GM12875 (cell line): Measurements from ENCODE around the gene RAMACL.
"Not testable (repeated sequence)": the region's sequence is repeated elsewhere in the genome, so short reads cannot be mapped to it uniquely, and the experiment has no call there.

Source experiments
- H3K4me3 ChIP-seq: one replicate; pipeline ENCODE4 v1.5.1; 2011; ENCODE audit warnings: low read depth, low read length, control low read depth
- TF ChIP-seq, protein P1 (sequence below): IDR thresholded peaks from 2 replicates; pipeline ENCODE4 v1.5.1; 2011; ENCODE audit warnings: low read depth, mild to moderate bottlenecking, control low read depth, inconsistent platforms, low read length, moderate library complexity, borderline replicate concordance; ENCODE audit not compliant: insufficient read depth

The RAMACL gene

DNA sequence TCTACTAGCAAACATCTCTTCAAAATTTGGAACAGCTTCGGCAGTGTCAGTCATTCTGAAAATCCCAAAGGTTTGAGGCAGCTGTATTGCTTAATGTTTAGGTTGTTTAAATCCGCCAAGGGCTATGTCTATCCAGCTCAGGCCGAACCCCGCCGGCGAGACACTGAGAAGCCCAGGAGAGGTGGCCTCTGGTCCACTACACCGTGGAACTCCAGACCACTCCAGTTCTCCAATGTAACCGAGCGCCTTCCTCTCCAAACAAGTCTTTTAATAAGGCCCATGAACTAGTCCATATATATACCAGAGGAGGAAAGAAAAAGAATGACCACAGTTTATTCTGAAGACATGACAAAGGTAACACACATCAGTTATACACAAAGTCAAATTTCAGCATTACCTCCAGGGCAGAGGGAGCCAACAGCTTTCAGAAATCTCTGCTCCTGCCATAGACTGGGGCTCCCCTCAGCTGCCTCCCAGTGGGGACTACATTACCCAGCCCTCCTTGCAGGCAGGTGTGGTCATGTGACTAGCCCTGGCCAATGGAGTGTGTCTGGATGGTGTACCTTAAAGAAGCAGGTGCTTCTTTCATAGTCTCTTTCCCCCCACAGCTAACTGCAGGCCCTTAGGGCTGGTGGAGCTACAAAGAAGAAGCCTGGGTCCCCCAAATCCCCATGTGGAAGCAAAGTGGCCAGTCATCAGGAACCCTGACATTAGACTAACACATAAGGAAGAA, at the start of gene RAMACL:
TSS of gene RAMACL (minus strand) at position 255 of the 733 bp plus-strand sequence. CDS start at position 54, 201 bp downstream.
- TF ChIP-seq, protein P1, sequence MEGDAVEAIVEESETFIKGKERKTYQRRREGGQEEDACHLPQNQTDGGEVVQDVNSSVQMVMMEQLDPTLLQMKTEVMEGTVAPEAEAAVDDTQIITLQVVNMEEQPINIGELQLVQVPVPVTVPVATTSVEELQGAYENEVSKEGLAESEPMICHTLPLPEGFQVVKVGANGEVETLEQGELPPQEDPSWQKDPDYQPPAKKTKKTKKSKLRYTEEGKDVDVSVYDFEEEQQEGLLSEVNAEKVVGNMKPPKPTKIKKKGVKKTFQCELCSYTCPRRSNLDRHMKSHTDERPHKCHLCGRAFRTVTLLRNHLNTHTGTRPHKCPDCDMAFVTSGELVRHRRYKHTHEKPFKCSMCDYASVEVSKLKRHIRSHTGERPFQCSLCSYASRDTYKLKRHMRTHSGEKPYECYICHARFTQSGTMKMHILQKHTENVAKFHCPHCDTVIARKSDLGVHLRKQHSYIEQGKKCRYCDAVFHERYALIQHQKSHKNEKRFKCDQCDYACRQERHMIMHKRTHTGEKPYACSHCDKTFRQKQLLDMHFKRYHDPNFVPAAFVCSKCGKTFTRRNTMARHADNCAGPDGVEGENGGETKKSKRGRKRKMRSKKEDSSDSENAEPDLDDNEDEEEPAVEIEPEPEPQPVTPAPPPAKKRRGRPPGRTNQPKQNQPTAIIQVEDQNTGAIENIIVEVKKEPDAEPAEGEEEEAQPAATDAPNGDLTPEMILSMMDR, result no peak
- no peak within 1 kb of the TSS for H3K4me3 ChIP-seq

DNA sequence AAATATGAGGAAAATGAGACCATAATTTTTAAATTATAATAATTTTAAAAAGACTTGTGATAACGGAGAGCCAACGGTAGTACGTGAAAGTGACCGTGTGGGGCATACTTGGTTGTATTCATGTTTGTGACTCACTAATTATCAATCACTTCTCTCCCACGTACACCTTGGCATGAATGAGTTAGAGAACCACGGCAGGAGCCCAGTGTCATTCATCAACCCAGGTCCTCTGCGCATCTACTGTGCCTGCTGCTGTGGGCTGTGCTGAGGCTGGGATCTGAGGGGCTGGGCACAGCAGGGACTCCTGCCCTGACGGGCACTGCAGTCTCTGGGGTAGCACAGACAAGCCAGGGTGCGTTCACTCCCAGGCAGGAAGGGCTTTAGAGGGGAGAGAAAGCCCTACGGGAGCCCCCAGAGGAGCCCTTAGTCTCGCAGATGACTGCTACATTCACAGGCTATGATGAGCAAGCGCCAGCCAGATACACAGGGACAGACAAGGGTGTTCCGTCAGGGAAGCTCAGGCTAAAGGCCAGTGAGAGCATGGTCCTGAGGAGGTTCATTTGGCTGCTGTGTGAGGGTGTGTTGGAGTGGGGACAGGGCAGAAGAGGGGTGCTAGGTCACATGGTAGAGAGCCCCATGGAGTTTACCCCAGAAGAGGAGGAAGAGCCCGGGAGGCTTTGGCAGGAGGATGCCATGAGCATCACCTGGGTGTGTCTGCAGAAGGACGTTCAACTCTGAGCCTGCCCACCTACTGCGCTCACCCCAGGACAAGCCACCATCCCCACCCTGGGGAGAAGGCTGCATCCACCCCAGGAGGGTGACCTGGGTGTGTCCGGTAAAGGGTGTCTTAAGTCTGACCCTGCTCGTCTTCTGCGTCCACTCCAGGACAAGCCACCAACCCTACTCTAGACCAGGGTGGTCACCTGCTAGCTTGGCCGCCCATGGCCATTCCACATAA, 48.8 kb upstream of the RAMACL start:
- H3K4me3 ChIP-seq, result no peak overlapping the region
- TF ChIP-seq, protein P1, result no peak

DNA sequence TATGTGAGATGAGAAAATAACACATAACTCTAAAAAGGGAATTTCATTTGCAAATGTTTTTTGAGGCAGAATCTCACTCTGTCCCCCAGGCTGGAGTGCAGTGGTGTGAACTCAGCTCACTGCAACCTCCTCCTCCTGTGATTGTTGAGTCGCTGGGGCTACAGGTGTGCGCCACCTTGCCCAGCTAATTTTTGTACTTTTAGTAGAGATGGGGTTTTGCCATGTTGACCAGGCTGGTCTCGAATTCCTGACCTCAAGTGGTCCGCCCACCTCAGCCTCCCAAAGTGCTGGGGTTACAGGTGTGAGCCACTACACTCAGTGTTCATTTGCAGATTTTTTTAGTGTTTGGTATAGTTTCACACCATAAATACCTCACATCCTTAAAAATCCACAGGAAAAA, 48.1 kb upstream of the RAMACL start:
- not testable (repeated sequence) for H3K4me3 ChIP-seq

DNA sequence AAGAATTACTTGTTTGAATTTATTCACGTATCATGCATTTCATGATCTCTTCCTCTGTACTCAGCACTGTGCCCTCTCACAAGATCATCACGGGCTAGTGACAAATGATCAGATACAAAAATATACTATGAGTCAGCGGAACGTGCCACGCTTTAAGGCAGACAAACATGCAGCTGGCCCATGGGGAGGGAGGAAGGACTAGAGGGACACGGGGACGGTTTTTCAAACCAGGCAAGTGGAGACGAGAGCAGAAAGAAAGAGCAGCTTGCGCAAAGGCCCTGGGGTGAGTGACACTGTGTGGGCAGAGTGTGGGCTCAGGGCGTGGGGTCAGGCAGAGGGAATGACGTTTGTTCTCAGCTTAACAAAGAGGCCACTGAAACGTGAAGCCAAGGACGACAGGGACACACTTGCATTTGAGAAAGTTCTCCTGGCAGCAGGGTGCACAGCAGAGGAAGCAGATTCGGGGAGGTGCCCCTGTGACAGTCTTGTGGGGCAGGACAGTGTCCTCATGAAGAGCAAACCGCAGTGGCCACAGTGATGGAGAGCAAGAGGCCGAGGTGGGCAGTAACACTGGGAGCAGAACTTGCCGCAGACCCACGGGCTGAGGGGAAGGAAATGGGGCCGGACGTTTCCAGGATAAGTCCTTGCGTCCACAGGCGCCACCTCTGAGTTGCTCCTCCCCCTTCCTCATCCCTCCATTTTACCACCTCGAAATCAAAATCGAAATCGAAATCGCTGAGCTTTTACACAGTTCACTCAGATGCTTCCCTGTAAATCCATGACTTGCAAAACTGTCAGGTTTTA, 47.5 kb upstream of the RAMACL start:
- no peak overlapping the region for H3K4me3 ChIP-seq

DNA sequence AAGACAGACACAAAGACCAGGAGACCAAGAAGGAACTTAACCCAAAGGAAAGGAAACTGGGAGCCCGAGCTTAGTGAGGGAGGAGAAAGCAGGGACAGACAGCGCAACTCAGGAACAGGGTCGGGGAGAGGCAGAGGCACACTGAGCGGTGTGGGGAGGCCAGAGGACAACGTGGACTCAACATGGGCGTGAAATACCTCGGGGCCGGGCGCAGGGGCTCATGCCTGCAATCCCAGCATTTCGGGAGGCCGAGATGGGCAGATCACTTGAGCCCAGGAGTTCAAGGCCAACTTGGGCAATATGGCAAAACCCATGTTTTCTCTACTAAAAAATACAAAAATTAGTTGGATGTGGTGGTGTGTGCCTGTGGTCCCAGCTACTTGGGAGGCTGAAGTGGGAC, 46.3 kb upstream of the RAMACL start:
- TF ChIP-seq, protein P1, result no peak

More for the DNA sequence above, 47.5 kb upstream of the RAMACL start:
- TF ChIP-seq, protein P1, result no peak

DNA sequence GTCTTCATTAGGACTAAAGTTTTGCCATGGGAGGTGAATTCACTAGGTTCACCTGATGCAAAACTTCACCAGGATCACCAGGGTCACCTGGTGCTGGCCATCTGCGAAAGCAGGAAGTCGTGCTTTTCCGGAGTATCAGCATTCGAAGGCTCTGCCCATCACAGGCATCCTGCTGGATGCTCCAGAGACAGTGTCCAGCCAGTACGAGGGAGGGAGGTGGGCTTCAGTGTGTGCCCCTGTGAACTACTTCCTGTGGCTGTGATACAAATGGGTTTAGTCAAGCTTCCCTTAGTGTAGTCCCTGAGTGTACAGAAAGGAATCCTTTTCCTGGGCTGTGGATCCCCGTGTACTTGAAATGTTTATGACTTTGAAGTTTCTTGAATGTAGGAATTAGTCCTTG, 44.0 kb upstream of the RAMACL start:
- TF ChIP-seq, protein P1, result no peak
- H3K4me3 ChIP-seq, result no peak overlapping the region

More for the DNA sequence above, 46.3 kb upstream of the RAMACL start:
- no peak overlapping the region for H3K4me3 ChIP-seq

DNA sequence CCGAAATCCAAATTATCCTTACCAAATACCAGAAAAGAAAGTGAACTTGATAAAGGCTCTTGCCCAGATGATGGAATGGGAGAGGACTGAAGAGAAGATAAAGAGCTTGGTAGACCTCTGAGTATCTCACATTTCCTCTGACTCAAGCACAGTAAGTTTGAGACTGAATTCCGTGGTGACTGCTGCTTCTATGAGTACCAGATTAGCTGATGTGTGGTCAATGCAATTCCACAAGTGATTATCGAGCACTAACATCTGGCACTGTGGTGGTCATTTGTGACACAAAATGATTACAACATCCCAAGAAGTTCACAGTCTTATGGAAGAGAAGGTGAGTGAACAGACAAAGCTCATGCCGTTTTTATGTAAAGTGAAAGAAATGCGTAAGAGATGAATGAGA, 43.1 kb upstream of the RAMACL start:
- TF ChIP-seq, protein P1, result no peak
- H3K4me3 ChIP-seq, result no peak overlapping the region
